ENCODE measurements around the gene GRM4. TPM values are rescaled to one million over a fixed set of nuclear protein-coding genes. Genes with fewer than 3 reads are reported as not detected.
A peak's percentile ranks its signal among the peaks of the same experiment; 100 is the strongest.

The GRM4 gene
- total RNA-seq, 1 donor from 2014 or later = 0.19 TPM

DNA sequence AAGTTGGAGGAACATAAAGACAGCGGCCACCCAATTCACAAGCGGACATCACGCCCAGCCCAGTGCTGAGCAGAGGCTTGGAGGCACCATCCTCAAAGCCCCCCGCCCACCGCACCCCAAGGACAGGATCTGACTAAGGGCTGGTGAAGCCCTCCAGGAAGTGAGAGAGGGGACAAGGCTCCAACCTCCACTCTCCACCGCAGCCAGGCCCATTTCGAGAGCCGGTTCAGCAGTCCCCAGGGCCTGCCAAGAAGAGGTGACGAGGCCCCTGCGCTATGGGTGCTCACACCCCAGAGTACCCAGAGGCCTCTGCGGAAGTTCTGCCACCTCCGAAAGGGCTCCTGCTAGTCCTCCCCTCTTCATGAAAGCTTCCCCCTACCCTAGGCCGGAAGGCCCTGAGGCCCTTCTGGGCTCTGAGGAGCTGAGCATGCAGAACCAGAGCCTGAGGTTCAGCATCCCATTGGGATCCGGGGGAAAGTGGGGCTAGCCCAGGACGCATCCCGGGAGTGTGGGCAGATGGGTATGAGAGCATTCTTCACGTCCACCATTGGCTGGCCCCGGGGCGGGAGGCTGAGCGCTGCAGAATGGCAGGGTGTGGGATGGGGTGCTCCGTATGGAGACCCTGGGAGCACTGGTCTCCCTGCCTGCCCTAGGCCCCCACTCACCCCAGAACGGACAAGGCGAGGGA lies 2.5 kb downstream of the GRM4 start:
- DNase-seq (ENCODE audit: low read depth) = no peak

DNA sequence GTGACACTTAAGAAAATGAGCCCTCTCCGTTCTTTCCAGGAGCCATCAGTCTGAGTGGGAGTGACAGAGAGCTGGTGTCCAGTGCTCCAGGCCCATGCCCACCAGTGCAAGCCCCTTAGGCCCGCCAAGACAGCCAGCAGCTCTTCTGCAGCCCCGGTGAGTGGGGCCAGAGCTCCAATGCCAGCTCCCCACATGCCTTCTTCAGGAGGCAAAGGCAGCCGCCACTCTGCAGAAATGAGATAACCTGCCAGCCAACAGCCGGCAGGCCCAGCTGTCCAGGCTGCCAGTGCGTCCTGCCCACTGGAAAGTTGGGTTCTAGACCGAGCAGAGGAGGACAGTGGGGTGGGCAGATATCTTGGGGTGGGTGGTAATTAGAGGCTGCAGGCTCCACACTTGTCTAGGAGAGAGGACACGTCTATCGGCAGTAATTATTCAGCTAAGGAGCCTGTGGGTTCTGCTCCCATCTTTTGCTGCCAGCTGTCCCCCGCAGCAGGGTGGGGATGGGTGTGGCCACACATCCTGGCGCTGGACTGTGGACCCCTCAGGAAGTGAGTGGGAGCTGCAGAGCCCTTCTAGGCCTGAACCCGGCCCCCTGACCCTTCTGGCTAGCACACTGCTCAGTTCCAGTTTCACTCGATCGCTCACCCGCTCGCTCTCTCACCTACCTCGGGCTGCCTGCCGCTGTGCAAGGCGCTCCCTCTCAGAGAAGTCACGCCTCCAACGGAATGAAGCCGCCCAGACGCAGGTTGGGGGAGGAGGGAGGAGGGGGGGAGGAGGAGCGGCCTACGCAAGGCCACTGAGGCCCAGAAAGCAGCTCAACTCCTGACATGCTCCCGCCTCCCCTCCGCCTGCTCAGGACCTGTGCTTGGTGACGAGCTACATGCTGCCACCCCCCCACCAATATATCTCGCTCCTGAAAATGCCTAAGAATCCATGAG lies 3.6 kb downstream of the GRM4 start:
- peak; percentile 43 for DNase-seq (ENCODE audit: low read depth)

DNA sequence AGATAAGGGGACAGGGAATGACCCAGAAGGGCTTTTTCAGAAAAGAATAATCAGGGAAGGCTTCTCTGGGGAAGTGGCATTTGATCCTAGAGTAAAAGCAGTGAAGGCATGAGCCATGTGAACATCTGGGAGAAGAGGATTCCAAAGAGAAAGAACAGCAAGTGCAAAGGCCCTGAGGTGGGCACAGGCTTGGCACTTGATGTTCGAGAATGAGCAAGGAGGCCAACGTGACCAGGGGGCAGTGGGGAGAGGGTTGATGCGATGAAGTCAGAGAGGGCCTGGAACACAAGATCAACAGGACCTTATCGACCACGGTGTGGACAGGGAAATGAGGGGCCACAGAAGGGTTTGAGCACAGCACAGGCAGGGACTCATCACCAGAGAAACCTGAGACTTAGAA lies 5.8 kb downstream of the GRM4 start:
- no peak for DNase-seq (ENCODE audit: low read depth)

DNA sequence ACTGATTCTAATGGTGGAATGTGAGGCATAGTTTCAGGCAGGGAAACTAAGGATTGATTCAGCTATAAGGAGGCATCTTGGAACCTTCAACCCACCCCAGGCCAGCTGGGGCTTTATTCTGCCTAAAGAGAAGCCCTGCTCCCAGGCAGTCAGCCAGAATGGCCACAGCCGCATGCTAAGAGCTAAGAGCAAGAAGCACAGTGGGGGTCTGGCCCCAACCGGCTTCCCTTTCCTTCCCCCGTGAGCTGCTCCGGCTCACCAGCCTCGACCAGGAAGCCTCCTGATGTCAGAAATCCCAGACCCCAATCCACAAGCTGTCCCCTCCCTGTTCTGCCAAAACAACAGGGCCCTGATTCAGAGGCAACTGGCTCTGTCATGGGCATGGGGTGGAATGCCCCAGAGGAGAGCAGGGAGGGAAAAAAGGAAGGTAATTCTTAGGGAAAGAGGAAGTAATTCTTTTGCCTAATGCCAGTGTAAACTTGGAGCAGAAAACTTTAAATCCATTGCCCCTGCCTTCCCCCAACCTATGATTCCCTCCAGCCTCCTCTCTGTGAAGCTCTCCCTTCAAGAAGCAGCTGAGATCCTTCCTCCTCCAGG lies 6.9 kb downstream of the GRM4 start:
- DNase-seq (ENCODE audit: low read depth) = peak; percentile 25

DNA sequence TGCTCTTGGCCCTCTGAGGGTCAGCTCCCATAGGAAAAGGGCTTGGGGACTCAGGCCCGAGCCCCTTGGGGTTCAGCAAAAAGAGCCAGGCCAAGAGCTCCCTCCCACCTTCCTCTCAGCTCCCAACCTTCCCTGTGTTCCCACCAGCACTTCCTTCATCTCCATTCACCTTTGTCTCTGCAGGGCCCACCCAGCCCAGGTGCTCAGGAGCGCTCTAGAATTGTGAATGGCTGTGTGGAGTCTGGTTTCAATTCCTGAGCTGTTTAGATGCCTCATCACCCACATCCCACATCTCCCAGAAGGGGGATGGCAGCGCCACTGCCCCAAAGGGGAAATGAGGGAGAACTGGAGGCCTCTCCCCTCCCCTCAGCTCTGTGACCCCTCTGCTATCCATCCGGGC lies 7.7 kb downstream of the GRM4 start:
- DNase-seq (ENCODE audit: low read depth) = no peak

DNA sequence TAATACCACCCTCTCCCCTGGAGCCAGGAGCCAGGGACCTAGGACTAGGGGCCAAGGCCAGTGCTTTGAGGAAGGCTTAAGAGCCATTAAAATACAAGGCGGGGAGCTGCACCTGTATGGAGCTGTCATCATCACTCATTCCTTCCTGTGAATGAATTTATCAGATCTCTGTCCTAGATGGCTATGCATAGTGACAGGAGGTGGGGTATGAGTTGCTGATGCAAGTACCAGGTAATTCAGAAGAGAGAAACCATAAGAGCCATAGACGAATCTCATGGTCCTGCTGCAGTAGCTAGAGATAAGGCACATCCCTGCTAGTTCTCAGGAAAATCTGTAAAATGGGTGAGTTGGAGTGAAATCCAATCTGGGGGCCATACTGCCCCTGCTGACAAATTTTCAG lies 10.3 kb downstream of the GRM4 start:
- DNase-seq (ENCODE audit: low read depth) = no peak

DNA sequence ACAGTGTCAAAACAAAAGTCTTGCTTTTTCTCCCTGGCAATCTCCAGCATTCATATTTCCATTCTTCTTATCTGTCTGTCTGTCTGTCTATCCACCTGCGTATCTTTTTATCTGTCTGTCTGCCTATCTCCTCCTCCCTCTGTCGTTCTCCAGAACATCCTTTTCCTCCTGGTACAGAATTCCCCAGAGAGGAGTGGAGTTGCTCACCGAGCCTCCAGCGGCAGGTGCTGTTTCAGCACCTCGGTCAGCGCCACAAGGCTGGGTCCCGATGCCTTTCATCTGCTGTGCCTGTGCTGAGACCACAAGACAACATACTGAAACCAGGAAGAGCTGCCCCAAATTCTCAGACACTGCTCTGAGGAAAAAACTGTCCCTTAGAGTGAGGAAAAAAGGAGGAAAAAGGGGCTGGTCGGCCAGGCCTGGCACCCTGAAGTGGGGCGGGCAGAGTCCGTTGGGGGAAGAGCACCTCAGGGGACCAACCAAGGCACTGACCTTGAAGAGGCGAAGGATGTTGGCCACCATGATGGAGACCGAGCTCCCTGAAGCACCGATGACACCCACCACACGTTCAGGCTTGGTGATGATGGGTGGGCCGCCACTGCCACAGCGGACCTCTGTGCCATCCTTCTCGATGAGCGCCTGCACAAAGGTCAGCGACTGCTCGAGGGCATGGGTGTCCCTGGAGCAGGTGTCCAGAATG lies 13.3 kb downstream of the GRM4 start:
- peak; percentile 69 for DNase-seq (ENCODE audit: low read depth)

DNA sequence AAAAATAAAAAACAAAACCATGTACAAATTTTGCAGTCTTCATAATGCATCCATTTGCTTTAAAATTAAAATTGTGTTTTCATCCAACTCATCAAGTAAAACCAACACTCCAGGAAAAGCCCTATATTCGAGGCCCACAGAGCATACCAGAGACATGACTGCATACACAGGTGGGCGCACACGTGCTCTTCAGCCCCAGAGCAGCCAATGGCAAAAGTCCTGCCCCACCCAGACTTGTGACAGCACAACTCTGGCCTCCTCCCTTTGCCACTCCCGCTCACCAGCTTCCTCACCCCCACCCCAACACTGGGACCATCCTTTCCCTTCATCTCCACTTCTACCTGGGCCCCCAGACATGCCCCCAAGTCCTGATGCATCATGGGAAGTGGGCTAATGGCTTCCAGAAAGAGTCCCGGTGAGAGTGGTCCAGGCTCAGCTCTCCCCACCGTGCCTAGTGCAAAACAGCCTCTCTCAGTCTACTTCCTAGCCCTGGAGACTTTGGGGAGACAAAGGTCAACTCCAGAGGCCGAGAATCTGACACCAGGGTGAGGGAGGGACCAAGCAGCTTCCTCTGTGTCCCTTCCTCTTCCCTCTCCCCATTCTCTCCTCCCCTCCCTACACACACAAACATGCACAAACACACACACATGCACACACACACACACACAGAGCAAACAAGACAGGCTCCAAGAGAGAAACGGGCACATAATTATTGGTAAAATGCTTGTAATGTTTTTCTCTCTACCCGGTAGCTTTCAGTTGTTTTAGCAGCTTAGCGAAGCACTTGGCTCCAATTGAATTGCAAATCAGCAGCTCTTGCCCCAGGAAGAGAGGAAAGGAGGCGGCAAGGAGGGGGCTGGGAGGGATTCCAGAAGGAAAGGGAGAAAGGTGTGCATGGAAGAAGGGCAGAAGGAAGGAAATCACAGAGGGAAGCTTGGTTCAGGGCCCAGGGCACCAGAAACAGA lies 14.3 kb downstream of the GRM4 start:
- DNase-seq (ENCODE audit: low read depth) = no peak

DNA sequence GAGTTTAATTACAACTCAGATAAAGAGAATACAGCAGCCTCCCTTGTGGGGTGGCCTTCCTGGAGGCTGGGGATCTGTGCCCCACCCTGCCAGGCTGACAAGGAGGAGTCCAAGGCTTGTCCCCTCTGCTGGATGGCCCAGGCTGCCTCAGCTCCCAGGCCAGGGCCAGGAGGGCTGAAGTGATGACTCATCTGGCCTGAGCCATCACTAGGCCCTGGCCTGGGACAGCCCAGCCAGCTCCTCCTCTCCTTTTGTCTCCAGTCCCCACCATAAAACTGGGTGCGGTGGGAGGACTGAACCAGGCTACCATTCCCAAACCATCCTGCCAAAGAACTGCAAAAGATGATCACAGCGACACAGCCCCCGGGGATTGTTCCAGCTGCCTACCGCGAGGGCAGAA lies 15.0 kb downstream of the GRM4 start:
- no peak for DNase-seq (ENCODE audit: low read depth)

DNA sequence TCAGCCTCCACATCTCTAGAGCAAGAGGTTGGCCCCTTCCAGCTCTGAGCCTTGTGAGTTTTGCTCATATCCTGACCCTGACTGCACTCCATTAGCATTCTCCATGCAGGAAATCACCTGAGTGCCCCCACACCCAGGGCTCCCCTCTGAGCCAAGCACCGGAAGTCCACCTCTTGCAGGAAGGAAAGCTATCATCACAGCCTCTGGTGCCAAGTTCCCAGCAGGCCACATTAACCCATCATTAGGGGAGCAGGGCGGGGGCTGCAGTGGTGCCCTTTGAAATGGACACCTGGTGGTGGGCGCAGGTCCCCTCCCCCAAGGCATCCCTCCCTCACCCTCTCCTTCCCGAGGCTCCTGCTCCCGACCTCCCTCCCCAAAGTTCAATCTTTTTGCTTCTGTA lies 16.1 kb downstream of the GRM4 start:
- no peak for DNase-seq (ENCODE audit: low read depth)

DNA sequence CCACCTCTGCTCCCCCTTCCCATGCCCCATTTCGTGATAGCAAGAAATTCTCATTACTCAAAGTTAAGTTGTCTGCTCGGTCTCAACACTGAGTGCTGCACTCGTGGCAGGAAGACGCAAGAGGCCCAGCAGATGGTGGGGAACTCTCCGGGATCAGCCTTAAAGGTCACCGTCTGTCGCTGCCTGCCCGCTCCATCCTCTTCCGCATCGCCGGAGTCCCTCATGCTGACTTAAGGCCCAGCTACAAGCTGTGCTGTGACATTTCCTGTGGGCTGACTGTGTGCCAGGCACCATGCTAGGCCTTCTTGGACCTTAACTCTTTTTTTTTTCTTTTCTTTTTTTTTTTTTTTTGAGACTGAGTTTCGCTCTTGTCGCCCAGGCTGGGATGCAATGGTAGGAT lies 17.8 kb downstream of the GRM4 start:
- DNase-seq (ENCODE audit: low read depth) = no peak

DNA sequence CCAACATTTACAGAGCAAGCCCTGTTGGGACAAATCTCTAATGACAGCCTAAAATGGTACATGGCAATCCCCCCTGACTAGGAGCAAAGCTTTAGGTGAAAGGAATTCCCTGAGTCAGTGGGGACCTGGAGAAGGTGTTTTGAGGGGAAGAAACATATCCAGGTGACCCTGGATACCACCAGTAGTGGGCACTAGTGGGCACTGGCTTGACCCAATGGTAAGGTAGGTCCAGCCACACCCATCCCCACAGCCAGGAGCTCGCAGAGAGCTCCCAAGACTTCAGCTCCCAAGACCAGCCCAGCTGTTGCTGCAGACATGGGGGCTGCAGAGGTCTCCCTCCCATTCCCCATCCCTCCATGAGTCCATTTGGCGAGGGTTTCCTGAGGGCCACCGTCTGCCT lies 19.5 kb downstream of the GRM4 start:
- no peak for DNase-seq (ENCODE audit: low read depth)

DNA sequence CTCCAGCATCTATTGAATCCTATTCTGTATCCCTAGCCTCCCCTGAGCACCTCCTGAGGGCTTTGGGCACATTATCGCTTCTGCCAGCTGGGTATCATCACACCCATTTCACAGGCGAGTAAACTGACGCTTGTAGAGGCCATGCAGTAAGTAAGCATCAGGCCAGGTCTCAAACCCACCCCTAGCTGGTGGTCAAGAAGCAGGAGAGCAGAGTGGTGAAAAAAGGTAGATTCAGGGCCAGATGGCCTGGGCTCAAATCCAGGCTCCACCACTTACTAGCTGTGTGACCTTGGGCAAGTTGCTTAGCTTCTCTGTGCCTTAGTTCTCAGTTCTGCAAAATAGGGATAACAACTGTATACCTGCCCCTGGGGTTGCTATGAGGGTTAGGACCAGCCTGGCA lies 19.9 kb downstream of the GRM4 start:
- no peak for DNase-seq (ENCODE audit: low read depth)

DNA sequence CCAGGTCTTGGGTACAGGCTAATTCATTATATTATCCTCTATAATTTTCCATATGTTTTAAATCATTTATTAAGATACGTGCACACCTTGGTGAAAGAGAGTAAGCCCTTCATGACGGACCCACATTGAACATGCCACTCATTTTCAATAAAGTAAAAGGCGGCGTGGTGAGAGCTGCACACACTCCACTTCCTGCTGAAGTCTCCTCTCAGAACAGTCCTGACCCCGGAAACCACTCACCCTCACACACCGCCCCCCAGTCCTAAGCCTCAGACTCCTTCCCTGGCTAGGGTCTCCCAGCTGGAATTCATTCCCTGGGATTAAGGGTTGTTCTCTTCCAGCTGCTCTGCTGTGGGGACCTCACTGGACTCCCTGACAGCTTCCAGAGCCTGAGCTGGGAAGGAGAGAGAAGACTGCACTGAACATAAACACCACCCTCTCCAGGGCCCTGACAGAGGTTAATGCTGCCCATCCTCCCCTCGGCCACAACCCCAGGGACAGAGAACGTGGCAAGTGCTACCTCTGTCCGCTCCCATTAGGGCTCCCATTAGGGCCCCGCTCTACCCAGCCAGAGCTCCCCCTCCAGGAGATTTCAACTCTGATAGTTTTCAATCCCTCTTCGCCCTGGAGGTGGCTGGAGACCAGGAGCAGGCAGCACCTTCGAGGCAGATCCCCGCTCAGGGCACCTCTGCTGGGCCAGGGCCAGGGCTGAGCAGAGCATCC lies 24.8 kb downstream of the GRM4 start:
- DNase-seq (ENCODE audit: low read depth) = no peak

DNA sequence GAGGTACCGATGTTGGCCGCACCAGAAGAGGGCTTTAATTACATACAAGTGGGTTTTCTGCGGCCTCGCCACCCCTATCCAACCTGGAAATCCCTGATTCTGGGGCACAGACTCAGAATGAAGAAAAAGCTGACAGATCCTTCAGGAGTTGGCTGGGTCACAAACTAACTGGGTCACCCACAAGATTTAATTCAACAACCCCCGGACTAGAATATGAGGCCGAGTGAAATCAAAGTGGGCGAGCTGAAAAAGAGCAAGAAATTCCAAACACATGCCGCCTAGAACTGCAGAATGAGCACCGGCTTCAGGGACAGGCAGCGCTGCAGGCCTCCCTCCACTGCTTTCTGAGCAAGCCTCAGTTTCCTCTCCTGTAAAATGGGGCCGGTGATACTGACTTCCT lies 30.0 kb downstream of the GRM4 start:
- DNase-seq (ENCODE audit: low read depth) = no peak

DNA sequence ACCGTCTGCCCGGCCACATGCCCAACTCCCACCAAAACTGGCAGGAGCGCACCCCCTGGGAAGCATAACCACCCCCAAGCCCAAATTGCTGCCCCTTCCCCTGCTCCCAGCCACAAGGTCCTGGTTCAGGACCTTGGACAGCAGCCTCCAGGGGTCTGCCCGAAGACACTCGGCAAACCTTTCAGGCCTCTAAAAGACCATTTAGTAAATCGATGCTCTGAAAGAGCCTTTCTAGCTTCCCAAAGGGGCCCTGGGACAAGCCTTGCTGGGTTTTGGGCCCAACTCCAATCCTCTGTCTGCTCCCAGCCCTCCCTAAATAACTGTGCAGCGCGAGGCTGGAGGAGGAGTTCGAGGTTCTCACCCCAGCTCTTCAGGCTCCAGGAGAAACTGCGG lies 30.5 kb downstream of the GRM4 start:
- DNase-seq (ENCODE audit: low read depth) = peak; percentile 43

DNA sequence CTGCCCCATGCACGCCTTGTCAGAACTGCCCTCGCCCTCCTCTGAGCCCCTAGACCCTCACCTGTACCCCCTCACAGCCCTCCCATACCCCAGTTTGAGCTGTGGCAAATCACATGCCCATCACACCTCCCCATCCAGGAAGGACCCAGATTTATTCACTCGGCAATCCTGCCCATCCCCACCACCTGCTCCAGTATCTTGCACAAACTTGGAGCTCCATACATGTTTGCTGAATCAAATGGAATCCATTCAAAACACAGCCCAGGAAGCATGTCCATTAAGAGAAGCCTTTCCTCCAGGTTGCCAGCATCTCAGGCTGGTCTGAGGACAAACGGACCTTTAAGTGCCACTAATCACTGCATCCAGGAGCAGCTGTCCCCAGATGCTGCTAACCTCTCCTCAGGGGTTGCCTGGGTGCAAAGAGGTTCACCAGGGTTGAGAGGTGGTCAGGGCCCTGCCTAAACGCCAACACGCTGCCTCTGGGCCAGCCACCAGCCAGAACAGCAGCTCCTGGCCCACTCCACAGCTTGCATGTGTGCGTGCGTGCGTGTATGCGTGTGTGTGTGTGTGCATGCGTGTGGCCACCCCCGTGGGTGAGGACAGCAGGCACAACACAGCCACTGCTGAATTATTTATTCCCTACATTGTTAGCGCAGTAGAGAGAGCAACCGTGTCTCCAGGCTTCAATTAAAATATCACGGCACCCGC lies 31.0 kb downstream of the GRM4 start:
- no peak for DNase-seq (ENCODE audit: low read depth)

DNA sequence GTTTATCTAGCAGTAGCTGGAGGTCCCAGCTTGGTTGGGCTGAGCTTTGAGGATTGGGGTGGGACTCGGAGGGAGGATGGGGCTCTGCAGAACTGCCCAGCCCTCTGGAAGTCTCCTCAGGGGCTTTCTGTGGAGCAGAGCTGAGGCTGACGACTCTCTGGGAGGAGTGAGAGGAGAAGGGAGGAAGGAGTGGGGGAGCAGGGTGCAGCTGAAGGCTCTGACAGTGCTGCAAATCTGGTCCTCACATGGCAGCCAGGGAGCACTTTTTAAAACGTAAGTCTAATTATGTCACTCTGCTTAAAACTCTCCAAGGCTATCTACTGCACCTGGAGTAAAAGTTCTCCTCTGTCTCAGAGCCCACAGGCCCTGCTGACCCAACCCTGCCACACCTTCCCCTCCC lies 32.4 kb downstream of the GRM4 start:
- DNase-seq (ENCODE audit: low read depth) = no peak

DNA sequence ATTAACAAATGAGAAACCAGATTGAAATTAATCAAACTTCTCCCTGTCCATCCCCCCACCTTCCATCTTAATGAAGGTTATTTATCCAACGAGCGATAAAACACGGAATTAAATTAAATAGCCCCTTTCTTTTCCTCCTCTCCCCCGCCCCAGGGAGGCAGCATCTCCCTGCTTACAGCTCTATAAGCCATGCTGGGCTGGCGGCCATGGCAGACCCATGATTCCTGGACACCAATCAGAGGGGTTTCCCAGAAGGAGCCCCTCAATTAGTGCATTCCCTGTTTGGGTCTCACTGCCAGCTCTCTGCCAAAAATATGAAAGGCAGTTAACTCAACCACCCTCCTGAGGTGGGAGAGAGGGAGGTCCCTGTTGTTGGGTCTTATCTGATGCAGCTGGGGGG lies 33.8 kb downstream of the GRM4 start:
- no peak for DNase-seq (ENCODE audit: low read depth)
